Right ventricle myocardium superior (tissue), 1 donor: ENCODE measurements around the gene ANAPC2. TPM values are rescaled to one million over a fixed set of nuclear protein-coding genes. Genes with fewer than 3 reads are reported as not detected.

Experiments used
- ATAC-seq: fragments of 200-7000 bp; cut with Tn5 transposase; one replicate; pipeline ENCODE4 v1.9.1; 2020; ENCODE audit warnings: mild to moderate bottlenecking; ENCODE audit not compliant: poor library complexity
- DNase-seq: peaks from one replicate; pipeline ENCODE4 v3.0.0-alpha.2; 2020
- intact Hi-C: fragments of 100-400 bp; cut with DNase I; formaldehyde crosslinking; loops from one replicate; pipeline ENCODE4 v1.11.2; 2022
- microRNA-seq: library from miRNA; unstranded; fragments of <30 nt; microRNA quantifications from one replicate; pipeline ENCODE4 v1.2.0, GENCODE V29; 2020
- total RNA-seq: library from RNA; stranded (reverse); fragmentation: NEBNext Ultra II Directional; extraction: Animal tissue kit (Norgen Biotek cat#: 25700); gene quantifications from one replicate; pipeline ENCODE4 v1.2.1, GENCODE V29; 2021
- donor health status: DM: no; HTN: yes; CAD: no; lungs with severe emphysema.

ANAPC2 gene
- total RNA-seq, 1 donor from 2014 or later, result 33.9 TPM

DNA sequence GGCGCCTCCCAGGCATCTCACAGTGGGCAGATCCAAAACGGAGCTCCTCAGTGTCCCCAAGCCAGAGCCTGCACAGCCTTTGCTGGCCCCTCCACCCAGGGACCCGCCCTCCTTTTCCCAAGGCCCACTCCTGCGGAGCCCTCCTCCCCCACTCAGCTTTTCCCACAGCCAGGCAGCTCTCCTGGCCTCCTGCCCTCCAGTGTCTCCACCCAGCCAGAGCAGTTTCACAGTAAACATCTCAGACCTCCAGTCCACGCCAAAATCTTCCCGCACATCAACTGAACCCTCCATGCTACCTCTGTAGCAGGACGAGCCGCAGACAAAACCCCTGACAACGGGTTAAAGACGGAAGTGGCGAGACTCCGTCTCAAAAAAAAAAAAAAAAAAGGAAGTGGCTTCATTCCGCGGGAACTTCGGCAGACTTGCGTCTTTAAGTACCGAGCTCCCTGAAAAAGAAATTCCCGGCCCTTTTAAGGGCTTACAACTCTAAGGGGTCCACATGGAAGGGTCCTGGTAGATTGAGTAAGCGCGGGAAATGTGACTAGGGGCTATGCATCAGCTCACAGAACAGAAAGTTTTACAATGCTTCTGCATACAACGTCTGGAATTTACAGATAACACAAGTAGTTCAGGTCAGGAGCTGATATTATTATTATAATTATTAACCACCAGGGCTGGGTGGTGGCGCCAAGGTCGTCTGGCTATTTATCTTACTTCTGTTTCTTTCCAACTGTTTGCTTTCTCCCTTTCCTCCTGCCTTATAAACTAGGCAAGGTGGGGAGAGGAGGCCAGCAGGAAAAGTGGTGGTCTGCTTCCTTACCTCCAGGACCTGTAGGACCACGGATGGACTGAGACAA lies 60.8 kb downstream of the ANAPC2 start:
- DNase-seq (peak; percentile 53), ATAC-seq (no peak)
- intact Hi-C loops, result no loop called here

- no peak for DNase-seq
- intact Hi-C loops, result no loop called here
- ATAC-seq, result no peak
Observed at GRCh38 chr9:137126786-137127185, 61.6 kb downstream of the ANAPC2 start.

Small RNA genes lying within 50 kb of the gene (microRNA-seq; reads per million reads assigned to microRNA genes)
- gene MIR3621, result not detected

Other genes starting within 250 kb of the ANAPC2 start
- 142 TPM for gene FBXW5, start 243.8 kb downstream of the ANAPC2 start, total RNA-seq
- 1.1 TPM for gene C8G, start 243.3 kb downstream of the ANAPC2 start, total RNA-seq
- 2.1 TPM for gene LCN12, start 236.3 kb downstream of the ANAPC2 start, total RNA-seq
- 6,152 TPM for gene PTGDS, start 211.1 kb downstream of the ANAPC2 start, total RNA-seq
- gene LCNL1, start 205.6 kb downstream of the ANAPC2 start, total RNA-seq, result 9.7 TPM
- gene PAXX, start 196.1 kb downstream of the ANAPC2 start, total RNA-seq, result 19.4 TPM
- gene CLIC3, start 192.0 kb downstream of the ANAPC2 start, total RNA-seq, result 2.7 TPM
- gene ABCA2, start 160.3 kb downstream of the ANAPC2 start, total RNA-seq, result 26.7 TPM
- not detected for gene FUT7, start 156.5 kb downstream of the ANAPC2 start, total RNA-seq
- gene NPDC1, start 142.4 kb downstream of the ANAPC2 start, total RNA-seq, result 59.1 TPM
- 1.9 TPM for gene ENTPD2, start 134.5 kb downstream of the ANAPC2 start, total RNA-seq
- 0.22 TPM for gene SAPCD2, start 118.0 kb downstream of the ANAPC2 start, total RNA-seq
- gene UAP1L1, start 111.0 kb downstream of the ANAPC2 start, total RNA-seq, result 11.3 TPM
- gene MAN1B1, start 101.6 kb downstream of the ANAPC2 start, total RNA-seq, result 20.3 TPM
- 153 TPM for gene DPP7, start 73.8 kb downstream of the ANAPC2 start, total RNA-seq
- gene GRIN1, start 49.4 kb downstream of the ANAPC2 start, total RNA-seq, result not detected
- not detected for gene LRRC26, start 18.5 kb downstream of the ANAPC2 start, total RNA-seq
- gene TMEM210, start 16.5 kb downstream of the ANAPC2 start, total RNA-seq, result not detected
- gene SSNA1, start 116 bp upstream of the ANAPC2 start, total RNA-seq, result 73.7 TPM
- gene TPRN, start 12.2 kb upstream of the ANAPC2 start, total RNA-seq, result 19.0 TPM
- 44.9 TPM for gene TMEM203, start 17.1 kb upstream of the ANAPC2 start, total RNA-seq
- 5.5 TPM for gene NDOR1, start 17.1 kb upstream of the ANAPC2 start, total RNA-seq
- gene RNF208, start 33.7 kb upstream of the ANAPC2 start, total RNA-seq, result 24.8 TPM
- not detected for gene CYSRT1, start 36.6 kb upstream of the ANAPC2 start, total RNA-seq
- gene RNF224, start 38.9 kb upstream of the ANAPC2 start, total RNA-seq, result not detected
- gene SLC34A3, start 42.3 kb upstream of the ANAPC2 start, total RNA-seq, result not detected
- gene TUBB4B, start 52.7 kb upstream of the ANAPC2 start, total RNA-seq, result 515 TPM
- 1.3 TPM for gene STPG3, start 62.7 kb upstream of the ANAPC2 start, total RNA-seq
- 39.9 TPM for gene NELFB, start 66.8 kb upstream of the ANAPC2 start, total RNA-seq
- 16.6 TPM for gene TOR4A, start 89.2 kb upstream of the ANAPC2 start, total RNA-seq
- 4.4 TPM for gene NRARP, start 113.7 kb upstream of the ANAPC2 start, total RNA-seq
- 6.9 TPM for gene EXD3, start 234.6 kb upstream of the ANAPC2 start, total RNA-seq
- gene NOXA1, start 234.8 kb upstream of the ANAPC2 start, total RNA-seq, result 1.7 TPM